Measurements from ENCODE around the gene SRD5A1.
A peak's percentile ranks its signal among the peaks of the same experiment; 100 is the strongest.

Gene SRD5A1

DNA sequence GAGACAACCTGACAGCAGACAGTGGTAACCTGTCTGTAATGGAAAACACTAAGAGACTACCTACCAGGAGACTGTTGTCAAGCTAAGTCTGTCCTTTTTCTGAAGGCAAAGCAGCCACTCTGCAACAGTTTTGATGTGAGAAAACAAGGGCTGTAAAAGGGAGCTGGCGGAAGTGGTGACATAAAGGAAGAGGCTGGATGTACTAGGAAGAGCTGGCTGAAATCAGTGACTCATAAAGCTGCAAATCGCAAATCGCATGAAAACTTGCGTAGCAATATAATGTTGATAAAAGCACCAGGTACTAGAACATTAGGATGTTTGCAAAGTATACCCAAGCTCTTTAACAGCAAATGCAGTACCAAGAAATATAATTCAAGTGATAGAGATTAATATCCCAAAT is 1.8 kb upstream of the SRD5A1 start:
- peaks cover 14 to 28% of the 10 kb centered on the region in 2 donors for H3K4me1 ChIP-seq (ENCODE audit: control insufficient read depth in 1 of 2, insufficient read depth in 2 of 2, low read length in 2 of 2)
- H3K9me3 ChIP-seq (ENCODE audit: control insufficient read depth in 1 of 2, low read length in 2 of 2): no peaks in the 10 kb centered on the region
- H3K36me3 ChIP-seq (ENCODE audit: control insufficient read depth in 1 of 2, insufficient read depth in 2 of 2, low read length in 2 of 2): peaks cover 16 to 36% of the 10 kb centered on the region in 2 donors
- peak overlapping the region; percentile 91 for H3K27ac ChIP-seq (ENCODE audit: low read length)
- H3K4me3 ChIP-seq (ENCODE audit: low read depth in 1 of 2, low read length in 2 of 2): peak overlapping the region; percentile 97
- H3K27me3 ChIP-seq (ENCODE audit: low read depth, low read length): no peaks in the 10 kb centered on the region

DNA sequence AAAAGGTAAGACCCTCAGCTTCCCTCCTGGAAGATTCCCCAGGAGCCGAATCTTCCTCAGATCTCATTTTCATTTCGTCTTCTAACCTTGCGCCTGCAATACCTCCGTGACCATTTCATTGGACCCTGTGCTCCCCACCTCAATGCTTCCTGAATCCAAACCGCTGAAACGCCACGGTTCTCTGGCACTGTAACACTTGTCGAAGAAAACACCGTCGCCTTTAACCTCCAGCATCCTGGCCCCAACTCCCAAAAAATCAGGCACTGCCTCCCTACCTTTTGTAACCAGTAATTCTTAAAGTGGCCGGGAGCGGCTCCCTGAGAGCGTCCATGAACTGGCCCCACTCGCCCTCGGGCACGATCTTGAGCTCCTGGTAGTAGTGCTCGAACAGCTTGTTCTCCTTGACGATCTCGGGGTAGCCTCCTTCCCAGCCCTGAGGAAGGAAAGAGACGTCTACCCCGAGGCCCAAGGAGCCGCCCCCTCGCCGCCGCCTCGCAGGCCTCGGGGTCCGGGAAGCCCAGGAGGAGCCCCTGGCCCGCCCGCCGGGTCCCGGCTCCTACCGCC is 834 bp upstream of the SRD5A1 start:
- Histone ChIP-seq H3K27ac (ENCODE audit: low read length) (peak overlapping the region; percentile 91), H3K4me1 (ENCODE audit: control insufficient read depth in 1 of 2, insufficient read depth in 2 of 2, low read length in 2 of 2) (peaks cover 14 to 33% of the 10 kb centered on the region in 2 donors), H3K4me3 (ENCODE audit: low read depth in 1 of 2, low read length in 2 of 2) (peak overlapping the region; percentile 97)

DNA sequence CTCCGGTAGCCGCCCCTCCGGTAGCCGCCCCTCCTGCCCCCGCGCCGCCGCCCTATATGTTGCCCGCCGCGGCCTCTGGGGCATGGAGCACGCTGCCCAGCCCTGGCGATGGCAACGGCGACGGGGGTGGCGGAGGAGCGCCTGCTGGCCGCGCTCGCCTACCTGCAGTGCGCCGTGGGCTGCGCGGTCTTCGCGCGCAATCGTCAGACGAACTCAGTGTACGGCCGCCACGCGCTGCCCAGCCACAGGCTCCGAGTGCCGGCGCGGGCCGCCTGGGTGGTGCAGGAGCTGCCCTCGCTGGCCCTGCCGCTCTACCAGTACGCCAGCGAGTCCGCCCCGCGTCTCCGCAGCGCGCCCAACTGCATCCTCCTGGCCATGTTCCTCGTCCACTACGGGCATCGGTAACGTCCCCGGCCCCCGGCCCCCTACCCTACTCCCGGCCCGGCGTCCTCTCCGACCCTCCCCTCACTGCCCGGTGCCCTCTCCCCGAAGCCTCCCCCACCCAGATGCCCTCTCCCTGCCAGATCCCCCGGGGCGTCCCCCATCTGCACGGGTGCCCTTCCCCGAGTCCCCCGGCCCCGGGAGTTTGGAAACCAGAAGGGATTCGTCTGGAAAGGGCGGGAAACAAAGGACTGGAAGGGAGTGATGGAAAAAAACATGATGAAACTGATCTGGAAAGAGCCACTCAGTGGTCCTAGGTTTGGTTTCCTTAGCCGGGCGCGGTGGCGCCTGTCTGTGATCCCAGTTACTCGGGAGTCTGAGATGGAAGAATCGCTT is 417 bp downstream of the SRD5A1 start:
- Histone ChIP-seq H3K9me3 (ENCODE audit: control insufficient read depth in 1 of 2, low read length in 2 of 2) (no peaks in the 10 kb centered on the region), H3K4me3 (ENCODE audit: low read depth in 1 of 2, low read length in 2 of 2) (peak overlapping the region; percentile 57 to 97), H3K4me1 (ENCODE audit: control insufficient read depth in 1 of 2, insufficient read depth in 2 of 2, low read length in 2 of 2) (peaks cover 14 to 33% of the 10 kb centered on the region in 2 donors), H3K27me3 (ENCODE audit: low read depth, low read length) (no peaks in the 10 kb centered on the region), H3K27ac (ENCODE audit: low read length) (no peak overlapping the region), H3K36me3 (ENCODE audit: control insufficient read depth in 1 of 2, insufficient read depth in 2 of 2, low read length in 2 of 2) (peaks cover 16 to 24% of the 10 kb centered on the region in 2 donors)

More for the DNA sequence above, 834 bp upstream of the SRD5A1 start:
- Histone ChIP-seq H3K27me3 (ENCODE audit: low read depth, low read length) (no peaks in the 10 kb centered on the region), H3K9me3 (ENCODE audit: control insufficient read depth in 1 of 2, low read length in 2 of 2) (no peaks in the 10 kb centered on the region), H3K36me3 (ENCODE audit: control insufficient read depth in 1 of 2, insufficient read depth in 2 of 2, low read length in 2 of 2) (peaks cover 16 to 33% of the 10 kb centered on the region in 2 donors)

DNA sequence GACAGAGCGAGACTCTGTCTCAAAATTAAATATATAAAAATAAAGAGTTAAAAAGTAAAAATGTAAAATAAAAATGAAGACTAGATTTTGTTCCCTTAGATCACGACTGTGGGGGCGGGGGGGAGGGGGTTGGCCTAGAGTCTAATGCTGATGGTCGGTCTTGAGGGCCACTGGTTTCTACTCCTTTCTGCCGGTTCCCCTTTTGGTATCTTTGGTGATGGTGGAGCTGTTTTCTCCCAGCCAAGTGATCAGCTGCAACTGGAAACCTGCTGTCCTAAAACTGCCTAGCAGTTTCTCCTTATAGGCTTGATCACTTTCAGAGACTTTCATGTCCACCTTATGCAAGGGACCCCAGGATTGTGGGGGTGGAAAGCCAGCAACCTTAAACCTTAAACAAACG is 1.1 kb downstream of the SRD5A1 start:
- Histone ChIP-seq H3K36me3 (ENCODE audit: control insufficient read depth in 1 of 2, insufficient read depth in 2 of 2, low read length in 2 of 2) (peaks cover 16 to 17% of the 10 kb centered on the region in 2 donors), H3K9me3 (ENCODE audit: control insufficient read depth in 1 of 2, low read length in 2 of 2) (no peaks in the 10 kb centered on the region), H3K4me3 (ENCODE audit: low read depth in 1 of 2, low read length in 2 of 2) (peak overlapping the region in 1 of 2 donors; percentile 57), H3K27ac (ENCODE audit: low read length) (no peak overlapping the region), H3K4me1 (ENCODE audit: control insufficient read depth in 1 of 2, insufficient read depth in 2 of 2, low read length in 2 of 2) (peaks cover 14 to 33% of the 10 kb centered on the region in 2 donors), H3K27me3 (ENCODE audit: low read depth, low read length) (no peaks in the 10 kb centered on the region)

DNA sequence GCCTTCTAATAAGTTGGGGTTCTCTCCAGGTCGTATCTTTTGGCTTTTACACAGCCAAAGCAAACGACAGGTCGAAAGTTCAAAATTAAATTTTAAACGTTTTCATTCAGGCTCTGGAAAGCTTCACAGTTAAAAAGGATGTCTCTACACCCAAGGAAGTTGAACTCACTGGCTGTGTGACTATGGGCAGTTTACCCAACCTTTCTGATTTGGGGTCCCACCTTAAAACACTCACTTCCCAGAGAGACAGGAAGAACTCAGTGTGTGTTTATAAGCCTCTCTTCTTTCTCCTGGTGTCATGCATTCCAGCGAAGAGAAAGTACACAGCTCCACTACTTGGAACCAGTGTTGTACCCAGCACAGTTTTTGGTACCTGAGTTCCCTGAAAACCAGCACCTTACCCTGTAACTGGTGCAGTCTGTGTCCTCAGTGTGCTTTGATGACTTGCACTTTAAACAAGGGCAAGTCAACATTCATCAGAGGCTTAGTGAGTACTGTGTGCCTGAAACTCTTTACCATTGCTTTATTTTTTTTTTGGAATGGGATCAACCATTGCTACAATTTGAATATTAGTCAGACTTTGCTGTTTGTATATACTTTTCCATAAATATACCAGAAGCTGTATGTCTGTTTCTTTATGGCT is 1.7 kb downstream of the SRD5A1 start:
- Histone ChIP-seq H3K9me3 (ENCODE audit: control insufficient read depth in 1 of 2, low read length in 2 of 2) (no peaks in the 10 kb centered on the region), H3K27me3 (ENCODE audit: low read depth, low read length) (no peaks in the 10 kb centered on the region), H3K27ac (ENCODE audit: low read length) (no peak overlapping the region), H3K4me3 (ENCODE audit: low read depth in 1 of 2, low read length in 2 of 2) (no peak overlapping the region), H3K36me3 (ENCODE audit: control insufficient read depth in 1 of 2, insufficient read depth in 2 of 2, low read length in 2 of 2) (peaks cover 11 to 14% of the 10 kb centered on the region in 2 donors), H3K4me1 (ENCODE audit: control insufficient read depth in 1 of 2, insufficient read depth in 2 of 2, low read length in 2 of 2) (peaks cover 14 to 33% of the 10 kb centered on the region in 2 donors)

DNA sequence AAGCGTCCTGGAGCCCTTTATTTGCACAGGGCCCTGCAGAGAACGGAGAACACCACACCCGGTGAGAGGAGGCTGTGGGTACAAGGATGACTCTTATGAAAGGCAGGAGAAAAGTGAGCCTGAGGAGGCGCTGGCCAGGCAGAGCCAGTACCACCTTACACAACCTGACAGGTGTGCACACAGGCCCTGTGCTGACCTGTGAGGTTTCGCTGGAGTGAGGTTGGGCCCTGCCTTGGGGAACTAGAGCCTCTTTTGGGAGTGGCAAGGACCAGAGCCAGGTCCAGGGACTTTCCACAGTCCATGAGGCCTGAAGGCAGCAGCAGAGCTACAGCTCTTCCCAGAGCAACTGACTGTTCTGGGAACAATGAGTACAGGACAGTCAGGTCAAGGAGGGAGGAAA is 3.1 kb downstream of the SRD5A1 start:
- no peak overlapping the region for H3K27ac ChIP-seq (ENCODE audit: low read length)
- no peak overlapping the region for H3K4me3 ChIP-seq (ENCODE audit: low read depth in 1 of 2, low read length in 2 of 2)
- peaks cover 12 to 31% of the 10 kb centered on the region in 2 donors for H3K4me1 ChIP-seq (ENCODE audit: control insufficient read depth in 1 of 2, insufficient read depth in 2 of 2, low read length in 2 of 2)

DNA sequence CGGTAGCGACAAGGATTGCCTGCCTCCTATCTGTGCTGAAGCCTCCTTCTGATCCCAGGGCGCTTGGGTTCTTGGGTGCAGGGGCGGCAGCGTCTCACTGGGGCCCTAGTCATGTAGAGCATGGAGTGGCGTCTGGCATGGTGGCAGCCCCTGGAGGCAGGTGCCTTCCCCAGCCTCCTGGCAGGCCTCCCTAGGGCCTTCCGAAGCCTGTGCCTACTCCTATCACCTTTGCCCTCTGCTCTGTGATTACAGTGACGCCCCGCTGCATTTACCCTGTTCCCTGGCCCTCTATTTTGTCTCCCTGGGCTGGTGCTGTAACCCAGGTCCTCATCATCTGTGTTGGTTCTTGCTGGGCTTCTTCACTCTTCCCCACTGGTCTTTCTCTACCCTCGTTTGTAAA is 3.8 kb downstream of the SRD5A1 start:
- no peaks in the 10 kb centered on the region for H3K36me3 ChIP-seq (ENCODE audit: control insufficient read depth in 1 of 2, insufficient read depth in 2 of 2, low read length in 2 of 2)
- H3K27ac ChIP-seq (ENCODE audit: low read length): no peak overlapping the region

More for the DNA sequence above, 3.1 kb downstream of the SRD5A1 start:
- Histone ChIP-seq H3K9me3 (ENCODE audit: control insufficient read depth in 1 of 2, low read length in 2 of 2) (no peaks in the 10 kb centered on the region), H3K36me3 (ENCODE audit: control insufficient read depth in 1 of 2, insufficient read depth in 2 of 2, low read length in 2 of 2) (peaks cover 2 to 3% of the 10 kb centered on the region in 2 donors), H3K27me3 (ENCODE audit: low read depth, low read length) (no peaks in the 10 kb centered on the region)

DNA sequence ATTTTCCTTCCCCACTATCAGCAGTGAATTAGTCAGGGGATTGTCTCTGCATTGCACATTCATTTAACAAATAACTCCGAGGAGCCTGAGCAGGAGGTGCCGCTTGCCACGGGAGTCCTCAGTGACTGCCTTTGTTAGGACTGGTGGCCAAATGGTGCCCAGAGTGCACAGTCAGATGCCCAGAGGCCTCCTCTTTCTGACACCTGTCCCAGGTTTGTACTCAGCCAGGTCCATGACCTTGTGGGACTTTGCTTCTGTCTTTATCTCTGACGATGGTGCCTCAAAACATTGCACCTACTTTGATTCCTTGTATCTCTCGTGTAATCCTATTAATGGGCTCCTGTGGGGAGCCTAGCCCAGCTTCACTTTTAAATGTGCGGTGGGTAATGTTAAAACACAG is 4.3 kb downstream of the SRD5A1 start:
- peaks cover 3 to 21% of the 10 kb centered on the region in 2 donors for H3K4me1 ChIP-seq (ENCODE audit: control insufficient read depth in 1 of 2, insufficient read depth in 2 of 2, low read length in 2 of 2)
- H3K27ac ChIP-seq (ENCODE audit: low read length): no peak overlapping the region
- no peaks in the 10 kb centered on the region for H3K36me3 ChIP-seq (ENCODE audit: control insufficient read depth in 1 of 2, insufficient read depth in 2 of 2, low read length in 2 of 2)
- no peaks in the 10 kb centered on the region for H3K27me3 ChIP-seq (ENCODE audit: low read depth, low read length)
- no peak overlapping the region for H3K4me3 ChIP-seq (ENCODE audit: low read depth in 1 of 2, low read length in 2 of 2)
- no peaks in the 10 kb centered on the region for H3K9me3 ChIP-seq (ENCODE audit: control insufficient read depth in 1 of 2, low read length in 2 of 2)

More for the DNA sequence above, 3.8 kb downstream of the SRD5A1 start:
- no peaks in the 10 kb centered on the region for H3K27me3 ChIP-seq (ENCODE audit: low read depth, low read length)
- H3K4me3 ChIP-seq (ENCODE audit: low read depth in 1 of 2, low read length in 2 of 2): no peak overlapping the region
- peaks cover 4 to 23% of the 10 kb centered on the region in 2 donors for H3K4me1 ChIP-seq (ENCODE audit: control insufficient read depth in 1 of 2, insufficient read depth in 2 of 2, low read length in 2 of 2)
- no peaks in the 10 kb centered on the region for H3K9me3 ChIP-seq (ENCODE audit: control insufficient read depth in 1 of 2, low read length in 2 of 2)

DNA sequence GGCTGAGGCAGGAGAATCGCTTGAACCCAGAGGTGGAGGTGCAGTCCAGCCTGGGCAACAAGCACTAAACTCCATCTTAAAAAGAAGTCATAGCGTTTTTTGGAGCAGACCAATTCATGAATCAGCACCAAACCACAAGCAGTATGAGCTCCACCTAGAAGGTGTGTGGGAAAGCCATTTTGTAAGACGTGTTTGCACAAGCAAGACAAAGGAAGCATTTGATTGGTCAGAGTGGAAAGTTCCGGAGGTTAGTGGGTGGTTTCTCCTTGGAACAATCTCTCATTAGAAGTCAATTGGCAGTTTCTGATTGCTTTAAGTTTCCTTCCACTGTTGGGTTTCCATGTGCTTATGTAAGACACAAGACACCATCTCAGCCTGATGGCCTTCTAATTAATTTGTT is 5.0 kb downstream of the SRD5A1 start:
- no peaks in the 10 kb centered on the region for H3K9me3 ChIP-seq (ENCODE audit: control insufficient read depth in 1 of 2, low read length in 2 of 2)
- no peaks in the 10 kb centered on the region for H3K27me3 ChIP-seq (ENCODE audit: low read depth, low read length)
- H3K4me1 ChIP-seq (ENCODE audit: control insufficient read depth in 1 of 2, insufficient read depth in 2 of 2, low read length in 2 of 2): peaks cover 3 to 21% of the 10 kb centered on the region in 2 donors
- H3K36me3 ChIP-seq (ENCODE audit: control insufficient read depth in 1 of 2, insufficient read depth in 2 of 2, low read length in 2 of 2): no peaks in the 10 kb centered on the region
- H3K27ac ChIP-seq (ENCODE audit: low read length): no peak overlapping the region
- no peak overlapping the region for H3K4me3 ChIP-seq (ENCODE audit: low read depth in 1 of 2, low read length in 2 of 2)

GRCh38 chr5:6642655-6643054 is 9.4 kb downstream of the SRD5A1 start:
- Histone ChIP-seq H3K4me3 (ENCODE audit: low read depth in 1 of 2, low read length in 2 of 2) (no peak overlapping the region), H3K9me3 (ENCODE audit: control insufficient read depth in 1 of 2, low read length in 2 of 2) (no peaks in the 10 kb centered on the region), H3K27me3 (ENCODE audit: low read depth, low read length) (no peaks in the 10 kb centered on the region), H3K36me3 (ENCODE audit: control insufficient read depth in 1 of 2, insufficient read depth in 2 of 2, low read length in 2 of 2) (peaks cover 0 to 10% of the 10 kb centered on the region in 2 donors), H3K27ac (ENCODE audit: low read length) (no peak overlapping the region), H3K4me1 (ENCODE audit: control insufficient read depth in 1 of 2, insufficient read depth in 2 of 2, low read length in 2 of 2) (no peaks in the 10 kb centered on the region)

GRCh38 chr5:6644794-6645241 is 11.6 kb downstream of the SRD5A1 start:
- Histone ChIP-seq H3K36me3 (ENCODE audit: control insufficient read depth in 1 of 2, insufficient read depth in 2 of 2, low read length in 2 of 2) (peaks cover 0 to 10% of the 10 kb centered on the region in 2 donors), H3K27ac (ENCODE audit: low read length) (no peak overlapping the region), H3K4me3 (ENCODE audit: low read depth in 1 of 2, low read length in 2 of 2) (no peak overlapping the region), H3K4me1 (ENCODE audit: control insufficient read depth in 1 of 2, insufficient read depth in 2 of 2, low read length in 2 of 2) (no peaks in the 10 kb centered on the region), H3K9me3 (ENCODE audit: control insufficient read depth in 1 of 2, low read length in 2 of 2) (no peaks in the 10 kb centered on the region), H3K27me3 (ENCODE audit: low read depth, low read length) (no peaks in the 10 kb centered on the region)

Data from muscle layer of duodenum (tissue), 2 donors.